GM23248 (cell line): Measurements from ENCODE around the gene SSU72. TPM values are rescaled to one million over a fixed set of nuclear protein-coding genes. Genes with fewer than 3 reads are reported as not detected.
"Not testable (repeated sequence)": the region's sequence is repeated elsewhere in the genome, so short reads cannot be mapped to it uniquely, and the experiment has no call there.

ENCODE experiments used
- DNase-seq: peaks from one replicate; pipeline ENCODE4 v3.0.0-alpha.2; 2015
- H2AFZ ChIP-seq: fragments of 200-600 bp; sonication (generic); 2 replicates; pipeline ENCODE4 v1.6.1; 2016; ENCODE audit warnings: antibody characterized with exemption
- H3F3A ChIP-seq: fragments of 200-600 bp; sonication (generic); 2 replicates; pipeline ENCODE4 v1.6.1; 2016; ENCODE audit warnings: mild to moderate bottlenecking, antibody characterized with exemption, mixed run types; ENCODE audit not compliant: insufficient read depth
- H3K27ac ChIP-seq: fragments of 200-600 bp; sonication (generic); 2 replicates; pipeline ENCODE4 v1.5.1; 2016; ENCODE audit warnings: mild to moderate bottlenecking
- H3K27me3 ChIP-seq: fragments of 200-600 bp; sonication (generic); replicated peaks from 2 replicates; pipeline ENCODE4 v1.6.1; 2016; ENCODE audit warnings: mild to moderate bottlenecking; ENCODE audit not compliant: insufficient read depth
- H3K36me3 ChIP-seq: fragments of 200-600 bp; sonication (generic); 2 replicates; pipeline ENCODE4 v1.6.1; 2016; ENCODE audit warnings: low read depth, mild to moderate bottlenecking
- H3K4me1 ChIP-seq: fragments of 200-600 bp; sonication (generic); 2 replicates; pipeline ENCODE4 v1.6.1; 2016; ENCODE audit warnings: mild to moderate bottlenecking; ENCODE audit not compliant: insufficient read depth
- H3K4me2 ChIP-seq: fragments of 200-600 bp; sonication (generic); one replicate; pipeline ENCODE4 v1.6.1; 2016; ENCODE audit warnings: mild to moderate bottlenecking; ENCODE audit not compliant: unreplicated experiment
- H3K4me3 ChIP-seq: fragments of 200-600 bp; sonication (generic); 2 replicates; pipeline ENCODE4 v1.5.1; 2016; ENCODE audit warnings: mild to moderate bottlenecking
- H3K79me2 ChIP-seq: fragments of 200-600 bp; sonication (generic); 2 replicates; pipeline ENCODE4 v1.6.1; 2016; ENCODE audit warnings: mild to moderate bottlenecking; ENCODE audit not compliant: insufficient read depth
- H3K9ac ChIP-seq: fragments of 200-600 bp; sonication (generic); 2 replicates; pipeline ENCODE4 v1.6.1; 2016; ENCODE audit warnings: mild to moderate bottlenecking
- H3K9me2 ChIP-seq: fragments of 200-600 bp; sonication (generic); 2 replicates; pipeline ENCODE4 v1.6.1; 2016; ENCODE audit warnings: mixed run types, mild to moderate bottlenecking, moderate library complexity; ENCODE audit not compliant: insufficient read depth
- H3K9me3 ChIP-seq: fragments of 200-600 bp; sonication (generic); one replicate; pipeline ENCODE4 v1.6.1; 2017; ENCODE audit warnings: low read depth
- H4K20me1 ChIP-seq: fragments of 200-600 bp; sonication (generic); 2 replicates; pipeline ENCODE4 v1.6.0; 2016; ENCODE audit not compliant: insufficient read depth
- EZH2 ChIP-seq: fragments of 200-600 bp; sonication (generic); IDR thresholded peaks from 2 replicates; pipeline ENCODE4 v1.6.1; 2018; ENCODE audit warnings: antibody characterized with exemption, mild to moderate bottlenecking; ENCODE audit not compliant: insufficient read depth, poor library complexity, severe bottlenecking
- EZH2phosphoT487 ChIP-seq: fragments of 200-600 bp; sonication (generic); IDR thresholded peaks from 2 replicates; pipeline ENCODE4 v1.6.1; 2018; ENCODE audit warnings: antibody characterized with exemption, moderate library complexity, mild to moderate bottlenecking, low read depth; ENCODE audit not compliant: insufficient read depth
- WGBS, 2 experiments: methylation state at CpG; one replicate each; pipeline ENCODE4 v1.1.6; 2015 to 2017; ENCODE audit warnings: low lambda C conversion rate in 2 of 2, low coverage in 1 of 2; ENCODE audit errors: missing lambda C conversion rate in 2 of 2; 5-methylcytosine and 5-hydroxymethylcytosine counted together
- in situ Hi-C: fragments of 300-500 bp; cut with MboI; formaldehyde crosslinking; loops from 2 replicates; pipeline ENCODE4 v1.15.0; 2020
- polyA plus RNA-seq: library from polyadenylated mRNA; unstranded; fragments of >200 nt; fragmentation: Nextera tagmentation; extraction: Ambion mirVana; gene quantifications from 2 replicates; pipeline ENCODE4 v1.2.1, GENCODE V29; 2016
- total RNA-seq: library from RNA; depleted of rRNA; stranded (reverse); fragments of >200 nt; shearing (Covaris generic); gene quantifications from 2 replicates; pipeline ENCODE4 v1.2.3, GENCODE V29; 2014

The SSU72 gene
- total and polyA plus RNA-seq, 2 experiments from 2014 or later: 69.2 to 204 TPM

DNA sequence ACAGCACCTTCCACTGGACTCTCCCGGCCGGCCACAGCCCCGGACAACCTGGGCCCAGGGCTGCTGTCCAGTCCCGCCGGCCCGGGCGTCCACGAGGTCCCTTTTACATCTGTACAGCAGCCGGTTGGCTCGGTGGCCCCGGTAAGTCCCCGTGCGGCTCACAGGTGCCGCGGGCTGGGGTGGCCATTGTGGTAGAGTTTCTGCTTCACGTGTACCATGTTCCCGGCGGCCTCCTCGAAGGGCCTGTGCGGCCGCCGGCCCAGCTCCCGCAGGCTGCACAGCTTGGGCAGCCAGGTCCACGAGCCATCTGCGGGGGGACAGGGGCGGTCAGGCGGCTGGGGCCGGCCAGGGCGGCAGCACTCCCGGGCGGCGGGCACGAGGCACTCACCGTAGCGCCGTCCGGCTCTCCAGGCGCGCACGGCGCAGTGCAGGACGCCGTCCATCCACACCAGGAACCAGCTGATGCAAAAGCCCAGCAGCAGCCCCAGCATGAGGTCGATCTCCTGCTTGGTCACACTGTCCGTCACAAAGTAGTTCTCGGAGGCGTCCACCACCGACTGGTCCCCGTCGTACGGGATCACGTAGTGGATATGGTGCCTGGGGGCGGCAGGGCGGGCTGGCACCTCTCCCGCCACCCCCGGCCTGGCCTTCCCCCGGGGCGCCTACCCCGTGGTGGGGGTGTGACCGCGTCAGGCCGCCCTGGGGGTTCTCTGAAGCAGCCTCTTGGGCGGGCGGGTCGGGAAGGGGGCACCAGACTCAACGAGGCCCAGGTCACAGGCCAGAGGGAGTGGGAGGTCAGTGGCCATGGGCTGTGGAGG, 39.3 kb downstream of the SSU72 start:
- H2AFZ ChIP-seq: no peak overlapping the region
- no peak for DNase-seq
- H3K9me2 ChIP-seq: no peaks in the 10 kb centered on the region
- no peak for TF ChIP-seq EZH2
- no peak for TF ChIP-seq EZH2phosphoT487
- H3K9ac ChIP-seq: no peak overlapping the region
- no peak overlapping the region for H3K27ac ChIP-seq
- H3K4me2 ChIP-seq: no peak overlapping the region
- H3K9me3 ChIP-seq: no peaks in the 10 kb centered on the region
- no peaks in the 10 kb centered on the region for H4K20me1 ChIP-seq
- 94 to 96% methylated on average over 32 to 64 of the region's 66 CpGs for WGBS, 2 experiments
- H3K4me3 ChIP-seq: no peak overlapping the region
- H3K79me2 ChIP-seq: peaks cover 26% of the 10 kb centered on the region
- H3K27me3 ChIP-seq: no peaks in the 10 kb centered on the region
- 0 out of 2 replicates have a peak, but pooled peaks cover 4% of the 10 kb centered on the region for H3K36me3 ChIP-seq
- in situ Hi-C loops: no loop called here
- H3F3A ChIP-seq: peaks cover 12% of the 10 kb centered on the region; the same call in 1 of the 2 replicates
- H3K4me1 ChIP-seq: no peaks in the 10 kb centered on the region

DNA sequence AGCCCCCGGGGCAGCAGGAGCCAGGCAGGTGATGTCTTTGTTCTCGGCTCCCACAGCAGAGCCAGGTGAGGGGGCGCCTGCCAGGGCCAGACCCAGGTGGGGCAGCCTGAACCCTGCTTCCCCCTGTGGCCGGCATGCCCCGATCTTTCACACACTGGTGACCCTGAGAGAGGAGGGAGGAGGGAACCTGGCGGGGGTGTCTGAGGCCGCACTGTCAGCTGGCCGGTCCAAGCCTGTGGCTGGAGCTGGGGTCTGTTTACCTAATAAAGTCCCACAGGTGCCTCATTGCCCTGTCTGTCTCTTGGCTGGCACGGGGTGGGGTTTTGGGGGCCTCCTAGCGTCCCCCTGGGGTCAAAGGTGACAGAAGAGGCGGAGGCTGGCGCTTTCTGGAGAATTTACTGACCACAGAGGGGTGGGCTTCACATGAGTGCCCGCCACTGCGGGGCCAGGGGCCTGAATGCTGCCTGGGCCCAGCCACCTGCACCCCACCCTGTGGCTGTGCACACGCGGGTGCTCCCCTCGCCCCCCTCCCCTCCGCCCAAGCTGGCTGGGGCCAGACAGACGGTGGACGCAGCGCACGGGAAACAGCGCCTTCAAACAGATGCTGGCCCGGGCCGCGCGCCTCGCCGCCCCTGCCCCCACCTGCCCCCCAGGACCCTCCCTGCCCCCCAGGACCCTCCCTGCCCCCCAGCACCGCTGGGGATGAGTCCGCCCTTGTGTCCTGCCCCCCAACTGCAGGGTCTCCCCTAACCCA, 40.1 kb downstream of the SSU72 start:
- Histone ChIP-seq H3K9me3 (no peaks in the 10 kb centered on the region), H3F3A (peaks cover 12% of the 10 kb centered on the region; the same call in 1 of the 2 replicates), H3K27me3 (no peaks in the 10 kb centered on the region), H3K4me3 (no peak overlapping the region), H3K9me2 (no peaks in the 10 kb centered on the region), H4K20me1 (no peaks in the 10 kb centered on the region), H3K9ac (no peak overlapping the region), H3K36me3 (peaks cover 11% of the 10 kb centered on the region; the same call in 1 of the 2 replicates), H3K27ac (no peak overlapping the region), H2AFZ (no peak overlapping the region), H3K4me1 (no peaks in the 10 kb centered on the region), H3K4me2 (no peak overlapping the region), H3K79me2 (peaks cover 26% of the 10 kb centered on the region)
- no peak for TF ChIP-seq EZH2
- TF ChIP-seq EZH2phosphoT487: no peak
- in situ Hi-C loops: no loop called here
- 94 to 97% methylated on average over 10 to 31 of the region's 31 CpGs for WGBS, 2 experiments
- no peak for DNase-seq

DNA sequence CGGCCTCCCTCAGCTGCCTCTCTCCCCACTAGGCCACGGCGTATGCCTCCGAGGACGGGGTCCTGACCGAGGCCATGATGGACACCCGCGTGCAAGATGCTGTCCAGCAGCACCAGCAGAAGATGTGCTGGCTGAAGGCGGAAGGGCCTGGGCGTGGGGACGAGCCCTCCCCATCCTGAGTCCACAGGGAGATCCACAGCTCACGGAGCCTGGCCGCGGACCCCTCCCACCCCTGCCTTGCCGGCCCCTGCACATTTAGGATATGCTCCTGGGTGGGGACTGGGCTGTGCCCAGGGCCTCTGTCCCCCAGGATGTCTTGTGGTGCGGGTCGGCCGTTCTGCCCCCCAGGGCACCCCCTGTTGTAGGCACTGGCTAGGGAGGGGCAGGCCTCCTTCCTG, 40.8 kb downstream of the SSU72 start:
- H3K27me3 ChIP-seq, DNase-seq, H3K4me3 ChIP-seq, H2AFZ ChIP-seq, H3K9me2 ChIP-seq, H3K9me3 ChIP-seq, H3K9ac ChIP-seq, H3K27ac ChIP-seq, H4K20me1 ChIP-seq, H3K4me1 ChIP-seq, in situ Hi-C loops, H3K4me2 ChIP-seq: not testable (repeated sequence)
- H3K79me2 ChIP-seq: peaks cover 20% of the 10 kb centered on the region
- 88 to 90% methylated on average over 11 to 18 of the region's 18 CpGs for WGBS, 2 experiments
- peaks cover 12% of the 10 kb centered on the region; the same call in 1 of the 2 replicates for H3K36me3 ChIP-seq
- H3F3A ChIP-seq: peaks cover 12% of the 10 kb centered on the region; the same call in 1 of the 2 replicates

DNA sequence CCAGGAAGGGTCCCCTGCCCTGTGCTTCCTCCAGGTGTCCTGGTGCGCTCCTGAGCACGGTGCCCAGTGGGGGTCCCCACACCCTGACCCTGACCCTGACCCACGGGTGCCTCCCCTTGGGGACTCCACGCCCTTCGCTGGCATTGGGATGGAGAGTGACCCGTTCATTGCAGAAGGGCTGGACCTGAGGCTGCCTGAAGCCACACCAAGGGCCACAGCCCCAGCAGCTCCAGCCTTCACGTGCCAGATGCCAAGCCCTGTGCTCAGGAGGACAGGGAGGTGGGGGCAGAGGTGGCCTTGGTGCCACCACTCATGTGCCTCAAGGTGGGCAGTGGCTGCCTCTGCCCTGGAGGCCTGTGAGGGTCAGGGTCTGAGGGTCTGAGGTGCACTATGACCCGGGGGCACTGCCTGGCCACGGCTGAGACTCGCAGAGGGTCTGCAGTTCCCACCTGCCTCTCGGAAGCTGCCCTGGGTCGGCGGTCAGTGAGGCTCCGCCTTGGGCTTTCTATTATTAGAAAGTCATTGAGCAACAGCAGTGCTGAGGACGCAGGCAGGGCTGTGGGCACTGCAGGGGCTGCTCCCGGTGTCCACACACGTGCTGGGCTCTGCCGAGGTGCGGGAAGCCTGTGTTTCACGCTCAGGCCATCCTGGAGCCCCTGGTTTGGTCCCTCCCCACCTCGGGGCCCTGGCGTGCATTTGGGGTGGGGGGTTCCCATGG, 41.3 kb downstream of the SSU72 start:
- H3K27me3 ChIP-seq, H3K4me2 ChIP-seq, H3K4me1 ChIP-seq, H3K9ac ChIP-seq, H4K20me1 ChIP-seq, H3K9me3 ChIP-seq, H3K9me2 ChIP-seq, H2AFZ ChIP-seq, H3K4me3 ChIP-seq, DNase-seq, H3K27ac ChIP-seq, in situ Hi-C loops: not testable (repeated sequence)
- Histone ChIP-seq H3K79me2 (peaks cover 15% of the 10 kb centered on the region), H3F3A (peaks cover 12% of the 10 kb centered on the region; the same call in 1 of the 2 replicates), H3K36me3 (peaks cover 12% of the 10 kb centered on the region; the same call in 1 of the 2 replicates)
- WGBS, 2 experiments: 77 to 88% methylated on average over 13 to 16 of the region's 22 CpGs
